Activated T-cell treated with anti-CD3 and anti-CD28 coated beads for 1 hour (primary cell): ENCODE data around the gene MBOAT7.

Source experiments
- DNase-seq: peaks from one replicate; pipeline ENCODE4 v3.0.0-alpha.2; 2020; ENCODE audit warnings: low read depth

The MBOAT7 gene

DNA sequence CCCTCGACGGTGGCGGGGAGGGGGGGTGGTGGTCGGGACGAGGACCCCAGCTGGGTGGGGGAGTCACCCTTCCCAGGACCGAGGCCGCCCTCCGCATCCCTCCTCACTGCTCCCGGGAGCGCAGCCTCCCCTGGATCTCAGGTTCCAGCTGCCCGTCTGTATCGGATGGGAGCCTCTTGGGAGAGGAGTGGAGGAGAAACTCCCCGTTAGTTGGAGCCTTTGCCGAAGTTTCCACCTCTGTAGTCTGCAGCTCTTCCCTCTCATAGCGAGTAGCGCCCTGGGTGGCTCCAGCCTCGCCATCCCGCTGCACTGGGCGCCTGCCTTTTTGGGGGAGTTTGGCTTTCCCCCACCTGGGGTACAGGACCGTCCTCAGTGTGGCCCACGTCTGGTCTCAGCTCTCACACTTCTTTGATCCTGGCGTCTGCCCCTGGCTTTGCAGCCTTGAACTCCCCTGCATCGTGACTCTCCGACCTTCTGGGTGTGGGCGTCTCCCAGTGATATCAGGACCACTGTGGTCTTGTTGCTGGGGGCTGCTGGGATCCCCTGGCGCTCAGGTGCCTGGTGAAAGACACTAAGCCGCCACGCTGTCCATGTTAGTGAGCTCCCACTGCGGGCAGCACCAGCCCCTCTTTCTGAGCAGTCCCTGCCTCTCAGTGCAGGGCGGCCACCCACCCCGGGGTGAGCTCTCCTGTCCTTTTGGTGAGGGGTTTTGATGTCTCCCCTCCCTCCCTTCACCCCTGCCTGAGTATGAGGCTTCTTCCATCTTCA, 50.7 kb downstream of the MBOAT7 start:
- no peak for DNase-seq

- DNase-seq = no peak
Measured at GRCh38 chr19:54137699-54138488, 51.5 kb downstream of the MBOAT7 start, which contains the start of gene CNOT3. CNOT3 (plus strand) TSS chr19:54137762; CDS start chr19:54142979, 5,217 bp downstream.

GRCh38 chr19:54136864-54137698, 52.3 kb downstream of the MBOAT7 start:
- DNase-seq = peak; percentile 97

- no peak for DNase-seq
Measured at GRCh38 chr19:54136086-54136863, 53.1 kb downstream of the MBOAT7 start.

DNA sequence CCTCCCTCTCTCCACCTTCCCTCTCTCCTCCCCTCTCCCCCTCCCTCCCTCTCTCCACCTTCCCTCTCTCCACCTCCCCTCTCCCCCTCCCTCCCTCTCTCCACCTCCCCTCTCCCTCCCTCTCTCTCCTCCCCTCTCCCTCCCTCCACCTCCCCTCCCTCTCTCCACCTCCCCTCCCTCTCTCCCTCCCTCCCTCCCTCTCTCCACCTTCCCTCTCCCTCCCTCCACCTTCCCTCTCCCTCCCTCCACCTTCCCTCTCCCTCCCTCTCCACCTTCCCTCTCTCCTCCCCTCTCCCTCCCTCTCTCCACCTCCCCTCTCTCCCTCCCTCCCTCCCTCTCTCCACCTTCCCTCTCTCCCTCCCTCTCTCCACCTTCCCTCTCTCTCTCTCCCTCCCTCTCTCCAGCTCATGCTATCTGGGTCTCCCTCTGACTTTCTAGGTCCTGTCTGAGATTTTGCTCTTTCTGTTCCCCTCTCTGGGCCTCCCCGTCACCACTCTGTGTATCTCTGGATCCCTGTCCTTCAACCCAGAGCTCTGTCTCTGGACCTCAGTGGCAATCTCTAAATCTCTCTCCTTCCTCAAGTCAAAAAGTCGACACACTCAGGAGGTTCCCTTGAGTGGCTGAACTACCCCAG, 55.3 kb downstream of the MBOAT7 start:
- no peak for DNase-seq

- no peak for DNase-seq
Measured at GRCh38 chr19:54133312-54133956, 55.9 kb downstream of the MBOAT7 start.

DNA sequence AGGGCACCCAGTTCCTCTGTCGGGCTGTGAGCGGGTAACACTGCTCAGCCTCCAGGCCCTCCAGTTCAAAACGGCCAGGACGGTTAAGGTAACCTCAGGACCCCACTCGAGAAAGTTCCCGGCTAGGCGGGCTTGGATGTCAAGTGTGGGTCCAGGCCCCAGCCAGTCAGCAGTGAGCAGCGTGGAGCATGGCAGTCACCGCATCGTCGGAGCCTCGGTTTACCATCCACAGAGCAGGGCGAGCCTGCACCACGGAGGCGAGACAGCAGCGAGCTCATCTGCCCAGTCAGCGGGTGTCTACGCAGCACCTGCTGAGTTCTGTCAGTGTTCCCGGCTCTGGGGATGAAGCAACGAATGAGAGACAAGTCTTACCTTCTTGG, 59.8 kb downstream of the MBOAT7 start:
- no peak for DNase-seq

DNA sequence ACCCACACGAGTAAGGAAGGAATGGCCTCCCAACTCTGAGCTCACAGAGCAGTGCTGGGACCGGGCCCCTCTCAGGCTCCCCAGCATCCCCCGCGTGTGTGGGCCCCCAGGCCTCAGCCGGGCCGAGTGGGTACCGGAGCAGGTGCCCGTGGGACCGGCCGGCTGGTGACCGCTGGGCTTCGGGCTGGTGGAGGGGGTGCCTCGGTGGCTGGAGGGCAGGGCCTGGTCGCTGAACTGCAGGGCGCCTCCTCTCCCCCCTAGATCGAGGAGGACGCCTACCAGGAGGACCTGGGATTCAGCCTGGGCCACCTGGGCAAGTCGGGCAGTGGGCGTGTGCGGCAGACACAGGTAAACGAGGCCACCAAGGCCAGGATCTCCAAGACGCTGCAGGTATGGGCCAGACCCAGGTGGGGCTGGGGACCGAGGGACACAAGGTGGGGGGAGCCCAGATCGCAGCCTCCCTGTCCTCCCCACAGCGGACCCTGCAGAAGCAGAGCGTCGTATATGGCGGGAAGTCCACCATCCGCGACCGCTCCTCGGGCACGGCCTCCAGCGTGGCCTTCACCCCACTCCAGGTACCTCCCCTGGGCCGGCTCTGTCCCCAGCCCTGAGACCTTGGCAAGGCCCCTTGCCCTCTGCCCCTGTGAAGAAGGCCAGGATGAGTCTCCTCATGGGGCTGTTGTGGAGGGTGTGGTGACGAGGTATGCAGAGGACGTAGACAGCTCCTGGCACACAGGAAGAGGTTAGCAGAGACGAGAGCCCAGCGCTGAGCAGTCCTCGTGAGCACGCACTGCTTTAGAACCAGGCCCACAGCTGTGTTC, 60.4 kb downstream of the MBOAT7 start:
- DNase-seq = no peak

- DNase-seq = no peak
Measured at GRCh38 chr19:54128441-54128725, 61.0 kb downstream of the MBOAT7 start.

DNA sequence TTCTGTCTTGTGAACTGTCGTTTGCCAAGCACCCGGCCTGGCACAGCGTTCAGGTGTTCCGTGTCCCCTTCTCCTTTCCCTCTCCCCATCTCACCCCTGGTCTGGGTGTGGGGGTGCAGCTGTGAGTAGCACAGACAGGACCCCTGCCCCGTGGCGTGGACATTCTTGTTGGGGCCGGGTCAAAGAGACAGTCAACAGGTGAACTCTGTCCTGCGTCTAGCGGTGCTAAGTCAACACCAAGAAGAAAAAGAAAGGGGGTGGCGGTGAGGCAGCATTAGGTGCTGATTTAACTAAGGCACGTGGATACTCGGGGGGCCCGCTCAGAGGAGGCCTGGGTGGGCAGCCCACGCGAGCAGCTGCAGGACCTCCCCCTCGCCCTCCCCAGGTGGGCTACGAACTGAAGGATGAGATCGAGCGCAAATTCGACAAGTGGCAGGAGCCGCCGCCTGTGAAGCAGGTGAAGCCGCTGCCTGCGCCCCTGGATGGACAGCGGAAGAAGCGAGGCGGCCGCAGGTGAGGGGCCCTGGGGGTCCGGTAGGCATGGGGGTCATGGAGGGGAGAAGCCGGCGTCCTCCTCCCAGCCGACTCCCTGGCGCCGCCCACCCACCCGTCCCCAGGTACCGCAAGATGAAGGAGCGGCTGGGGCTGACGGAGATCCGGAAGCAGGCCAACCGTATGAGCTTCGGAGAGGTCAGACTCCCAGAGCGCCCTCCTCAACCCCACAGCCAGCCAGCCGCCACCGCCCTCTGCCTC, 61.5 kb downstream of the MBOAT7 start:
- DNase-seq = no peak

DNA sequence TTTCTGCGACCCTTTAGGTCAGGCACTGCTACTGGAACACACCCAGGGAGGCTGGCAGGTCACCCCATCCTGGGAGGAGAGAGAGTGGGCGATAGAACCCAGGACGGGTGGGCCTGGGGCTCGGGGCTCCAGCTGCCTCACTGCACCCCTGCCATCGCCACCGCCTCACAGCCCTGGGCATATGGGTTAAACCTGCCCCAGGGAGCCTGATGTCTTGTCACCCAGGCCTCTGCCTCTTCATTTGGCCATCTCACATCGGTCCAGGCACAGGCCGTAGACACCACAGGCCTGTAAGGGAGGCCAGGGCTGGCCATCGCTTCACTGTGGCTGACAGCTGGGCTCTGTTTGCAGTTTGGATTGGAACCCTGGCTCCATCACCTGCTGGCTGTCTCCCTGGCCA, 63.7 kb downstream of the MBOAT7 start:
- DNase-seq = no peak

- no peak for DNase-seq
Measured at GRCh38 chr19:54124393-54124792, 65.0 kb downstream of the MBOAT7 start.

DNA sequence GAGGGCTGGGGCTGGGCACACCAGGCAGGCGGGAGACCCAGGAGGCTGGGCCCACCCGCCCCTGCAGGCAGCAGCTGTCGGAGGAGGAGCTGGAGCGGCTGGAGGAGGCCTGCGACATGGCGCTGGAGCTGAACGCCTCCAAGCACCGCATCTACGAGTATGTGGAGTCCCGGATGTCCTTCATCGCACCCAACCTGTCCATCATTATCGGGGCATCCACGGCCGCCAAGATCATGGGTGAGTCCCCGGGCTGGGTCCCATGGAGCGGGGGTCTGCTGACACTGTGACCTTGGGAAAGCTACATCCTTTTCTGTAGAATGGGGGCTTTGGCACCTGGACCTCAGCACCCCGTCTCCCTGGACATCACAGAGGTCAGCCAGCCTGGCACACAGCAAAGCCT, 65.7 kb downstream of the MBOAT7 start:
- no peak for DNase-seq
